ENCODE data around the gene SCAANT1.

The SCAANT1 gene

GRCh38 chr3:63864008-63864964 is 47.9 kb downstream of the SCAANT1 start:
- H3K4me1 ChIP-seq (ENCODE audit: control insufficient read depth, insufficient read depth, low read length) = no peaks in the 10 kb centered on the region
- no peaks in the 10 kb centered on the region for H3K9me3 ChIP-seq (ENCODE audit: control insufficient read depth, low read length)
- WGBS, 2 experiments = 1 to 2% methylated on average over 93 of the region's 93 CpGs
- no peak overlapping the region for H3K27ac ChIP-seq (ENCODE audit: insufficient read depth, low read depth, low read length, poor library complexity, severe bottlenecking)
- no peaks in the 10 kb centered on the region for H3K36me3 ChIP-seq (ENCODE audit: control insufficient read depth, insufficient read depth, low read length)
- no peaks in the 10 kb centered on the region for H3K27me3 ChIP-seq (ENCODE audit: control insufficient read depth, insufficient read depth, low read length, poor library complexity, severe bottlenecking)
- H3K4me3 ChIP-seq (ENCODE audit: insufficient read depth, low read depth, low read length) = peak overlapping the region; percentile 72

- WGBS, 2 experiments = 1% methylated on average over 98 of the region's 98 CpGs
- Histone ChIP-seq H3K27ac (ENCODE audit: insufficient read depth, low read depth, low read length, poor library complexity, severe bottlenecking) (peak within 1 kb of the TSS; percentile 65), H3K27me3 (ENCODE audit: control insufficient read depth, insufficient read depth, low read length, poor library complexity, severe bottlenecking) (no peaks in the 10 kb centered on the region), H3K4me1 (ENCODE audit: control insufficient read depth, insufficient read depth, low read length) (no peaks in the 10 kb centered on the region), H3K9me3 (ENCODE audit: control insufficient read depth, low read length) (no peaks in the 10 kb centered on the region), H3K36me3 (ENCODE audit: control insufficient read depth, insufficient read depth, low read length) (no peaks in the 10 kb centered on the region), H3K4me3 (ENCODE audit: insufficient read depth, low read depth, low read length) (peak within 1 kb of the TSS; percentile 77)
Measured at GRCh38 chr3:63863150-63864007, 48.8 kb downstream of the SCAANT1 start, which contains the start of the genes ATXN7 and THOC7. TSS of gene ATXN7 (plus strand) at chr3:63863867. CDS start at chr3:63912599, 48,732 bp downstream. TSS of gene THOC7 (minus strand) at chr3:63863805. CDS start at chr3:63863790, 15 bp downstream.

- WGBS, 2 experiments = 28 to 33% methylated on average over 5 of the region's 5 CpGs
- Histone ChIP-seq H3K9me3 (ENCODE audit: control insufficient read depth, low read length) (no peaks in the 10 kb centered on the region), H3K4me3 (ENCODE audit: insufficient read depth, low read depth, low read length) (peak overlapping the region; percentile 77), H3K27ac (ENCODE audit: insufficient read depth, low read depth, low read length, poor library complexity, severe bottlenecking) (no peak overlapping the region), H3K36me3 (ENCODE audit: control insufficient read depth, insufficient read depth, low read length) (no peaks in the 10 kb centered on the region), H3K27me3 (ENCODE audit: control insufficient read depth, insufficient read depth, low read length, poor library complexity, severe bottlenecking) (no peaks in the 10 kb centered on the region), H3K4me1 (ENCODE audit: control insufficient read depth, insufficient read depth, low read length) (no peaks in the 10 kb centered on the region)
Measured at GRCh38 chr3:63862804-63863149, 49.4 kb downstream of the SCAANT1 start.

Measured in ectodermal cell (in vitro differentiated cells).